ENCODE data around the gene CHGA.

Gene CHGA

DNA sequence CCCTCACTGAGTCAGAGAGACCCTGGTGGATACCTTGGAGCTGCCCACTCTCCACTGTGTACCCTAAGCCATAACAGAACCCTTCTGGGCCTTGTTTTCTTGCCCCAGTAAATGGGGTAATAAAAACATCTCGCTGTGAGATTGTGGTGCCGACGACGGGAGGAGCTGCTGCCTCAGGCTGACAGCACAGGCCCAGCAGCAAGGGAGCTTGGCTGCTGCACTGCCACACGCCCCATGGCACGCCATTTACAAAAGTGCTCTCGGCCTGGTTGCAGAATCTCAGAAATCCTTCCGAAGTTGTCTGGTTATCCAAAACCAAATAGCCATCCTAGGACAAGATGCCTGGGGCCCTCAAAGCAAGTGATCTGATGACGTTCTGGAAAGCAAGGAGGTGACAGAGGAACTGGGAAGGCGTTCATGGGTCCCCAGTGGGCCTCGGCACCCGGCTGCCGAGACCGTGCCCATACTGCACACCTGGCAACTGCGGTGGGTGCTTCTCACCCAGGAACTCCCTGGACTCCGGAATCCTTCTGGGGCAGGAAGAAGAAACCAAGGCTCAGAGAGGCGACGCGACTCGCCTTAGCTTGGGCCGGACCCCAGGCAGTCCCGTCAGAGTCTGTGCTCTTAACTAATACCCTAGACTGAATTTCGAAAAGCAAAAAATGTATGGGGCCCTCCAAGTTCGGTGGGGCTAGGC, 26.7 kb downstream of the CHGA start:
- Histone ChIP-seq H3K4me1 (ENCODE audit: control insufficient read depth, insufficient read depth, low read length) (peaks cover 8% of the 10 kb centered on the region), H3K4me3 (ENCODE audit: low read length) (no peak overlapping the region), H3K9ac (ENCODE audit: low read depth, low read length) (no peak overlapping the region), H3K9me3 (replicated peaks; ENCODE audit: low read length) (no peaks in the 10 kb centered on the region), H3K36me3 (ENCODE audit: insufficient read depth, low read length) (peaks cover 10% of the 10 kb centered on the region), H3K27me3 (ENCODE audit: control insufficient read depth, insufficient read depth, low read length) (no peaks in the 10 kb centered on the region), H3K4me2 (ENCODE audit: low read length) (no peak overlapping the region)

- Histone ChIP-seq H3K27me3 (ENCODE audit: control insufficient read depth, insufficient read depth, low read length) (no peaks in the 10 kb centered on the region), H3K9ac (ENCODE audit: low read depth, low read length) (no peak overlapping the region), H3K4me3 (ENCODE audit: low read length) (no peak overlapping the region), H3K4me1 (ENCODE audit: control insufficient read depth, insufficient read depth, low read length) (peaks cover 8% of the 10 kb centered on the region), H3K4me2 (ENCODE audit: low read length) (no peak overlapping the region), H3K9me3 (replicated peaks; ENCODE audit: low read length) (no peaks in the 10 kb centered on the region), H3K36me3 (ENCODE audit: insufficient read depth, low read length) (peaks cover 10% of the 10 kb centered on the region)
Observed at GRCh38 chr14:92950193-92950540, 27.2 kb downstream of the CHGA start.

GRCh38 chr14:92950773-92951172, 27.8 kb downstream of the CHGA start:
- no peaks in the 10 kb centered on the region for H3K27me3 ChIP-seq (ENCODE audit: control insufficient read depth, insufficient read depth, low read length)
- no peak overlapping the region for H3K4me2 ChIP-seq (ENCODE audit: low read length)
- peaks cover 8% of the 10 kb centered on the region for H3K4me1 ChIP-seq (ENCODE audit: control insufficient read depth, insufficient read depth, low read length)
- peaks cover 10% of the 10 kb centered on the region for H3K36me3 ChIP-seq (ENCODE audit: insufficient read depth, low read length)
- no peak overlapping the region for H3K9ac ChIP-seq (ENCODE audit: low read depth, low read length)
- no peaks in the 10 kb centered on the region for H3K9me3 ChIP-seq (replicated peaks; ENCODE audit: low read length)
- no peak overlapping the region for H3K4me3 ChIP-seq (ENCODE audit: low read length)

- Histone ChIP-seq H3K4me1 (ENCODE audit: control insufficient read depth, insufficient read depth, low read length) (peaks cover 6% of the 10 kb centered on the region), H3K36me3 (ENCODE audit: insufficient read depth, low read length) (peaks cover 10% of the 10 kb centered on the region), H3K4me2 (ENCODE audit: low read length) (no peak overlapping the region), H3K27me3 (ENCODE audit: control insufficient read depth, insufficient read depth, low read length) (no peaks in the 10 kb centered on the region), H3K9ac (ENCODE audit: low read depth, low read length) (no peak overlapping the region), H3K4me3 (ENCODE audit: low read length) (no peak overlapping the region), H3K9me3 (replicated peaks; ENCODE audit: low read length) (no peaks in the 10 kb centered on the region)
Observed at GRCh38 chr14:92951261-92951660, 28.3 kb downstream of the CHGA start.

DNA sequence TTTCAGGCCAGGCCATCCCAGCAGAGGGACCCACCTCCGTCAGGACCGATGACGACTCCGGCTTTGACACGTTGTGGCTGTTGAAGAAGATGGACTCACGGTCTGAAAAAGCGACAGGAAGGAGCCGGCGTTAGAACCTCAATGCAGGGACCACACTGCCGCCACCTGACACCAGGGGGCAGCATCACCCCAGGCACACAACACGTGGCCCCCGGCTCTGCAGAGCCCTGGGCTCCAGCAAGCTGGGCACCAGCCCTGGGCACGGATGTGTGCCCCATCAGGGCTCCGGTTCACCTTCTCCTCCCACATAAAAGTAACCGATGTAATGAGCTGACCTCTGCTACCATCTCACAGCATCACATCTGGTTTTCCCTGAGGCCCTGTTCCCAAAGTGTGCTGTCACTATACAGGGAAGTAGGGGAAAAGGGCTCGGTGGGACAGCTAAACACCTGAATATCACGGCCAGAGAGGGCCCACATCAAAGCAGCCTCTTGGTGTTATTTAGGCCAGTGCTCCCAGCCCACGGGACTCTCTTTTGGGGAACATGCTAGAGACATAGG, 29.0 kb downstream of the CHGA start:
- Histone ChIP-seq H3K9ac (ENCODE audit: low read depth, low read length) (no peak overlapping the region), H3K9me3 (replicated peaks; ENCODE audit: low read length) (no peaks in the 10 kb centered on the region), H3K36me3 (ENCODE audit: insufficient read depth, low read length) (peaks cover 10% of the 10 kb centered on the region), H3K4me2 (ENCODE audit: low read length) (no peak overlapping the region), H3K4me1 (ENCODE audit: control insufficient read depth, insufficient read depth, low read length) (no peaks in the 10 kb centered on the region), H3K27me3 (ENCODE audit: control insufficient read depth, insufficient read depth, low read length) (no peaks in the 10 kb centered on the region), H3K4me3 (ENCODE audit: low read length) (no peak overlapping the region)

- Histone ChIP-seq H3K36me3 (ENCODE audit: insufficient read depth, low read length) (peaks cover 16% of the 10 kb centered on the region), H3K9me3 (replicated peaks; ENCODE audit: low read length) (no peaks in the 10 kb centered on the region), H3K9ac (ENCODE audit: low read depth, low read length) (no peak overlapping the region), H3K27me3 (ENCODE audit: control insufficient read depth, insufficient read depth, low read length) (no peaks in the 10 kb centered on the region), H3K4me1 (ENCODE audit: control insufficient read depth, insufficient read depth, low read length) (no peaks in the 10 kb centered on the region), H3K4me2 (ENCODE audit: low read length) (no peak overlapping the region), H3K4me3 (ENCODE audit: low read length) (no peak overlapping the region)
Observed at GRCh38 chr14:92952481-92953298, 29.7 kb downstream of the CHGA start.

DNA sequence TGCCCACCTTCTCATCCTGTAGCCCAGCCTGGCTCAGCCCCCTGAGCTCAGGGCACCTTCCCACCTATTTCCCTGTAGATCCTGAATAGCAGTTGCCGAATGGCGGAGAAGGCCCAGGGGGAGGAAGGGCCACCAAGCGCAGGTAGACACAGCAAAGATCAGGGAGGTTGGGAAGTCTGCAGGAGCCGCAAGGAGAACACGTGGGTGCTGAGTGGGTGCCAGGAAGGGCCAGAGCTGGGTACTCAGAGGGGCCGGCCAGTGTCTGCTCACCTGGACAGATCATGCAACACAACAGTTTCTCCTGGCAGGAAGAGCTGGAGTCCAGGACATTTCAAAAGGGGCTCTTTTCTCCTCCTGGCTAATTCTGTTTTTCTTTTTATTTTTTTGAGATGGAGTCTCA, 30.6 kb downstream of the CHGA start:
- H3K4me1 ChIP-seq (ENCODE audit: control insufficient read depth, insufficient read depth, low read length): no peaks in the 10 kb centered on the region
- H3K9ac ChIP-seq (ENCODE audit: low read depth, low read length): no peak overlapping the region
- peaks cover 21% of the 10 kb centered on the region for H3K36me3 ChIP-seq (ENCODE audit: insufficient read depth, low read length)
- H3K4me3 ChIP-seq (ENCODE audit: low read length): no peak overlapping the region
- H3K9me3 ChIP-seq (replicated peaks; ENCODE audit: low read length): no peaks in the 10 kb centered on the region
- no peak overlapping the region for H3K4me2 ChIP-seq (ENCODE audit: low read length)
- H3K27me3 ChIP-seq (ENCODE audit: control insufficient read depth, insufficient read depth, low read length): no peaks in the 10 kb centered on the region

GRCh38 chr14:92954933-92955332, 32.0 kb downstream of the CHGA start:
- no peaks in the 10 kb centered on the region for H3K27me3 ChIP-seq (ENCODE audit: control insufficient read depth, insufficient read depth, low read length)
- H3K36me3 ChIP-seq (ENCODE audit: insufficient read depth, low read length): peaks cover 18% of the 10 kb centered on the region
- H3K4me1 ChIP-seq (ENCODE audit: control insufficient read depth, insufficient read depth, low read length): peaks cover 6% of the 10 kb centered on the region
- no peak overlapping the region for H3K4me2 ChIP-seq (ENCODE audit: low read length)
- no peak overlapping the region for H3K4me3 ChIP-seq (ENCODE audit: low read length)
- no peaks in the 10 kb centered on the region for H3K9me3 ChIP-seq (replicated peaks; ENCODE audit: low read length)
- no peak overlapping the region for H3K9ac ChIP-seq (ENCODE audit: low read depth, low read length)

DNA sequence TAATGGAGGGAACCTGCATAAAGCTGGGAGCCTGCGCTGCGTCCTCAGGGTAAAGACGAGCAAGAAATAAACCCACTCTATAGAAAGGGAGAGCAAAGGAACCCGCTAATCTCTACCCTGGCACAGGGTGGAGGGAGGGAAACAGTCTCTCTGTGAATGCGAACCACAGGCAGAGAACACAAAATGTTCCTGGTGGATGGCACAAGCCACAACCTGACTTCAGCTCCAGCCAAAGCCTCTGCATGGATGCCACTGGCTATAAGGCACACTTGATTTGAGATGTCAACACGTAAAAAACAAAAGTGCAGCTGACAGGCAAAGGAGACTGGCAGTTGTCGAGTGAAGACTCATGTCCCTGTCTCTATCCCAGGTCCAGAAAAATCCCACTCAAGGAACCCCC, 32.4 kb downstream of the CHGA start:
- H3K9ac ChIP-seq (ENCODE audit: low read depth, low read length): no peak overlapping the region
- H3K9me3 ChIP-seq (replicated peaks; ENCODE audit: low read length): no peaks in the 10 kb centered on the region
- peaks cover 6% of the 10 kb centered on the region for H3K4me1 ChIP-seq (ENCODE audit: control insufficient read depth, insufficient read depth, low read length)
- no peak overlapping the region for H3K4me2 ChIP-seq (ENCODE audit: low read length)
- H3K36me3 ChIP-seq (ENCODE audit: insufficient read depth, low read length): peaks cover 18% of the 10 kb centered on the region
- no peak overlapping the region for H3K4me3 ChIP-seq (ENCODE audit: low read length)
- no peaks in the 10 kb centered on the region for H3K27me3 ChIP-seq (ENCODE audit: control insufficient read depth, insufficient read depth, low read length)

- Histone ChIP-seq H3K4me2 (ENCODE audit: low read length) (no peak overlapping the region), H3K9me3 (replicated peaks; ENCODE audit: low read length) (no peaks in the 10 kb centered on the region), H3K4me1 (ENCODE audit: control insufficient read depth, insufficient read depth, low read length) (peaks cover 19% of the 10 kb centered on the region), H3K36me3 (ENCODE audit: insufficient read depth, low read length) (peaks cover 11% of the 10 kb centered on the region), H3K4me3 (ENCODE audit: low read length) (no peak overlapping the region), H3K27me3 (ENCODE audit: control insufficient read depth, insufficient read depth, low read length) (no peaks in the 10 kb centered on the region), H3K9ac (ENCODE audit: low read depth, low read length) (no peak overlapping the region)
Observed at GRCh38 chr14:92956961-92957360, 34.0 kb downstream of the CHGA start.

- no peak overlapping the region for H3K4me3 ChIP-seq (ENCODE audit: low read length)
- H3K36me3 ChIP-seq (ENCODE audit: insufficient read depth, low read length): peaks cover 11% of the 10 kb centered on the region
- H3K9ac ChIP-seq (ENCODE audit: low read depth, low read length): no peak overlapping the region
- H3K9me3 ChIP-seq (replicated peaks; ENCODE audit: low read length): no peaks in the 10 kb centered on the region
- peaks cover 22% of the 10 kb centered on the region for H3K4me1 ChIP-seq (ENCODE audit: control insufficient read depth, insufficient read depth, low read length)
- H3K27me3 ChIP-seq (ENCODE audit: control insufficient read depth, insufficient read depth, low read length): no peaks in the 10 kb centered on the region
- H3K4me2 ChIP-seq (ENCODE audit: low read length): no peak overlapping the region
Observed at GRCh38 chr14:92958373-92959188, 35.6 kb downstream of the CHGA start.
